ENCODE measurements around the gene NDUFS8.

DNA sequence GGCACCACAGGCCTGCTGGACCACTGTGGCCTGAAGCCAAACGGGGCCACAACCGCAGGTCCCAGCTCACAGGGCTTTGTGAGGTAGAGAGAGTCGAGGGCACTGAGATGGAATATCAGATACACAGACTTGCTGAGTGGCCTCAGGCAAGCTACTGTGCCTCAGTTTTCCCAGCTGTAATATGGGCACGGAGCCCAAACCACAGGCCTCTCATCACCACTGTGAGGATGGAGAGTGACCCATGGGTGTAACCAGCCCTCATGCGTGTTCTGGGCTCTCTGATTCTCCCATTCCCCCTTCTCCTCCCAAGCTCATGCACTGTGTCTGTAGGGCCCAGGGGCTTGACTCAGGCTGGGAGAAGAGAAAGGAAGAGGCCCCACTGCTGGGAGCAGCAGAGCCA, 30.8 kb upstream of the NDUFS8 start:
- TF ChIP-seq, protein P1, sequence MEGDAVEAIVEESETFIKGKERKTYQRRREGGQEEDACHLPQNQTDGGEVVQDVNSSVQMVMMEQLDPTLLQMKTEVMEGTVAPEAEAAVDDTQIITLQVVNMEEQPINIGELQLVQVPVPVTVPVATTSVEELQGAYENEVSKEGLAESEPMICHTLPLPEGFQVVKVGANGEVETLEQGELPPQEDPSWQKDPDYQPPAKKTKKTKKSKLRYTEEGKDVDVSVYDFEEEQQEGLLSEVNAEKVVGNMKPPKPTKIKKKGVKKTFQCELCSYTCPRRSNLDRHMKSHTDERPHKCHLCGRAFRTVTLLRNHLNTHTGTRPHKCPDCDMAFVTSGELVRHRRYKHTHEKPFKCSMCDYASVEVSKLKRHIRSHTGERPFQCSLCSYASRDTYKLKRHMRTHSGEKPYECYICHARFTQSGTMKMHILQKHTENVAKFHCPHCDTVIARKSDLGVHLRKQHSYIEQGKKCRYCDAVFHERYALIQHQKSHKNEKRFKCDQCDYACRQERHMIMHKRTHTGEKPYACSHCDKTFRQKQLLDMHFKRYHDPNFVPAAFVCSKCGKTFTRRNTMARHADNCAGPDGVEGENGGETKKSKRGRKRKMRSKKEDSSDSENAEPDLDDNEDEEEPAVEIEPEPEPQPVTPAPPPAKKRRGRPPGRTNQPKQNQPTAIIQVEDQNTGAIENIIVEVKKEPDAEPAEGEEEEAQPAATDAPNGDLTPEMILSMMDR (conservative IDR thresholded peaks at IDR 0.05; ENCODE audit: low read length): no peak
- TF ChIP-seq EZH2phosphoT487 (IDR thresholded peaks at IDR 0.05; ENCODE audit: borderline replicate concordance): no peak
